OCI-LY3 (cell line): Measurements from ENCODE around the gene CCDC201.
"Not testable (repeated sequence)": the region's sequence is repeated elsewhere in the genome, so short reads cannot be mapped to it uniquely, and the experiment has no call there.

Experiments
- H2AFZ ChIP-seq: fragments of 200-600, 300-600 bp; shearing (Covaris generic); 2 replicates; pipeline ENCODE4 v1.6.0; 2014; ENCODE audit warnings: antibody characterized with exemption, low read depth, low read length
- H3K27ac ChIP-seq: fragments of 200-600, 300-600 bp; sonication (generic); 2 replicates; pipeline ENCODE4 v1.5.1; 2014; ENCODE audit warnings: mild to moderate bottlenecking, low read length, moderate library complexity, mixed read lengths
- H3K27me3 ChIP-seq: fragments of 200-600, 300-600 bp; sonication (generic); 2 replicates; pipeline ENCODE4 v1.6.1; 2014; ENCODE audit warnings: low read depth, low read length, mixed read lengths
- H3K36me3 ChIP-seq: fragments of 200-600, 300-600 bp; sonication (generic); replicated peaks from 2 replicates; pipeline ENCODE3; 2014; ENCODE audit warnings: low read depth, low read length, mixed read lengths
- H3K4me1 ChIP-seq: fragments of 300-600, 200-600 bp; sonication (generic); 2 replicates; pipeline ENCODE4 v1.6.1; 2014; ENCODE audit warnings: low read length, mixed read lengths
- H3K4me2 ChIP-seq: fragments of 200-600, 300-600 bp; sonication (generic); 2 replicates; pipeline ENCODE4 v1.6.1; 2014; ENCODE audit warnings: low read length, mixed read lengths
- H3K4me3 ChIP-seq: fragments of 300-600, 200-600 bp; sonication (generic); 2 replicates; pipeline ENCODE4 v1.5.1; 2014; ENCODE audit warnings: antibody characterized with exemption, mild to moderate bottlenecking, low read length, moderate library complexity
- H3K79me2 ChIP-seq: fragments of 300-600, 200-600 bp; shearing (Covaris generic); 2 replicates; pipeline ENCODE4 v1.6.1; 2014; ENCODE audit warnings: mild to moderate bottlenecking, low read length, mixed read lengths
- H3K9ac ChIP-seq: fragments of 300-600, 200-600 bp; shearing (Covaris generic); 2 replicates; pipeline ENCODE4 v1.6.0; 2014; ENCODE audit warnings: mild to moderate bottlenecking, low read length, moderate library complexity
- H3K9me3 ChIP-seq: fragments of 200-600, 300-600 bp; shearing (Covaris generic); 2 replicates; pipeline ENCODE4 v1.6.1; 2014; ENCODE audit warnings: low read length, mixed read lengths; ENCODE audit not compliant: insufficient read depth
- H4K20me1 ChIP-seq: fragments of 200-600, 300-600 bp; sonication (generic); 2 replicates; pipeline ENCODE4 v1.6.1; 2016; ENCODE audit warnings: low read length, mixed read lengths; ENCODE audit not compliant: insufficient read depth
- EZH2phosphoT487 ChIP-seq: fragments of 200-600 bp; shearing (Covaris generic); IDR thresholded peaks from 2 replicates; pipeline ENCODE4 v1.6.1; 2018; ENCODE audit warnings: antibody characterized with exemption, mixed run types, low read depth
- TF ChIP-seq, protein P1 (sequence below): fragments of 200-600, 300-600 bp; sonication (generic); IDR thresholded peaks from 2 replicates; pipeline ENCODE4 v1.5.1; 2014; ENCODE audit warnings: antibody characterized with exemption, low read length, low read depth

The CCDC201 gene

DNA sequence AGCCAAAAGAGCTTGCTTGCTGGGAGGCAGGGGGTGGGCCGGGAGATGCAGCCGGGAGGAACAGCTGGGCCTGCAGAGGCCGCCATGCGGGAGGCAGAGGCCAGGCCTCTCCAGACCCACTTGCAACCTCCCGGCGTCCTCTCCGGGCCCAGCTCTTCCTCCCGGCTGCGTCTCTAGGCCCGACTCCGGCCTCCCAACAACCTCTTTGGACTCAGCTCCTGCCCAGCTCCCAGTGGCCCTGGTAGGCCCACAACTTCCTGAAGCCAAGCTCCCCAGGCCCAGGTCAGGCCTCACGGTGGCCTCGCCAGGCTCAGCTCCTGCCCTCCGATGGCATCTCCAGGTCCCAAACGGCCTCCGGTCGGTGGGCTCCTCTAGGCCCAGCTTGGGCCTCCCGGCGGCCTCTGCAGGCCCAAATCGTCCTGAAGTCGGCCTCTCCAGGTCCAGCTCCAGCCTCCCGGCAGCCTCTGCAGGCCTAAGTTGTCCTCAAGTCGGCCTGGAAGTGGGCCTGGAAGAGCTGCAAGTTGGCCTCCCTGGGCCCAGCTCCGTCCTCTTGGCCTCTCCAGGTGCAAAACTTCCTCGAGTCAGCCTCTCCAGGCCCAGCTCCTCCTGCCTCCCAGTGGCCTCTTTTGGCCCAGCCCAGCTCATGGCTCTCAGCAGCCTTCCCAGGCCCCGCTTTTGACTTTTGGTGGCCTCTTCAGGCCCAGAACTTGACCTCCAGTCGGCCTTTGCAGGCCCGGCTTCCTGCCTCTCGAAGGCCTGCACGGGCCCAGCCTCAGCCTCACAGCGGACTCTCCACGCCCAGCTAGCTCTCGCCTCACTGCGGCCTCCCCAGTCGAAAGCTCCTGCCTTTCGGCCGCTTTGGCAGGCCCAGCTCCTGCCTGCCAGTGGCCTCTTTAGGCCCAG is 58.4 kb downstream of the CCDC201 start:
- not testable (repeated sequence) for H3K4me3 ChIP-seq, H3K27ac ChIP-seq, H2AFZ ChIP-seq, H3K79me2 ChIP-seq, H3K36me3 ChIP-seq, H3K4me1 ChIP-seq, H3K9me3 ChIP-seq, H3K27me3 ChIP-seq, H3K9ac ChIP-seq, H4K20me1 ChIP-seq, H3K4me2 ChIP-seq

DNA sequence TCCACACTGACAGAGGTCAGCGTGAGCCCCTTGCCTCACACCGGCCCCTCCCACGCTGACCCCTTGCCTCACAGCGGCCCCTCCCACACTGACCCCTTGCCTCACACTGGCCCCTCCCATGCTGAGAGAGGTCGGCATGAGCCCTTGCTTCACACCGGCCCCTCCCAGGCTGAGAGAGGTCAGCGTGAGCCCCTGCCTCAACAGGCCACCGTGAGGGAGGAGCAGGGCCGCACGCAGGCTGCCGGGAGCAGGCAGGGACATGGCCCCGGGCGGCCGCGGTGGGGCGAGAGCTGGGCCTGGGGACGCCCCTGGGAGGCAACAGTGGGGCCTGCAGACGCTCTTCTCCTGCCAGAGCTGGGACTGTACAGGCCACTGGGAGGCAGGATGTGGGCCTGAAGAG is 59.1 kb downstream of the CCDC201 start:
- H3K36me3 ChIP-seq, H4K20me1 ChIP-seq, H3K9ac ChIP-seq, H3K27me3 ChIP-seq, H3K4me1 ChIP-seq, H2AFZ ChIP-seq, H3K4me2 ChIP-seq, H3K4me3 ChIP-seq, H3K27ac ChIP-seq, H3K79me2 ChIP-seq, H3K9me3 ChIP-seq: not testable (repeated sequence)

DNA sequence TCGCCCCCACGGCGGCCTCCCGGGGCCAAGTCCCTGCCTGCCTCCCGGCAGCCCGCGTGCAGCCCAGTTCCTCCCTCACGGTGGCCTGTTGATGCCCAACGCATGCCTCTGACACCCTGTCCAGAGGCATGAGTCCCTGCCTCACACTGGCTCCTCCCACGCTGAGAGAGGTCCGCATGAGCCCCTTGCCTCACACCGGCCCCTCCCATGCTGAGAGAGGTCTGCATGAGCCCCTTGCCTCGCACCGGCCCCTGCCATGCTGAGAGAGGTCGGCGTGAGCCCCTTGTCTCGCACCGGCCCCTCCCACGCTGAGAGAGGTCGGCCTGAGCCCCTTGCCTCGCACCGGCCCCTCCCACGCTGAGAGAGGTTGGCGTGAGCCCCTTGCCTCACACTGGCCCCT is 59.9 kb downstream of the CCDC201 start:
- no peaks in the 10 kb centered on the region for H3K79me2 ChIP-seq
- no peak overlapping the region for H3K4me3 ChIP-seq
- H3K9me3 ChIP-seq, result no peaks in the 10 kb centered on the region
- H3K36me3 ChIP-seq, result no peaks in the 10 kb centered on the region
- H4K20me1 ChIP-seq, result no peaks in the 10 kb centered on the region
- no peak overlapping the region for H3K9ac ChIP-seq
- no peak overlapping the region for H3K27ac ChIP-seq
- H3K4me1 ChIP-seq, result no peaks in the 10 kb centered on the region
- H2AFZ ChIP-seq, result no peak overlapping the region
- H3K4me2 ChIP-seq, result no peak overlapping the region
- H3K27me3 ChIP-seq, result no peaks in the 10 kb centered on the region
- no peak for TF ChIP-seq EZH2phosphoT487
- TF ChIP-seq, protein P1, sequence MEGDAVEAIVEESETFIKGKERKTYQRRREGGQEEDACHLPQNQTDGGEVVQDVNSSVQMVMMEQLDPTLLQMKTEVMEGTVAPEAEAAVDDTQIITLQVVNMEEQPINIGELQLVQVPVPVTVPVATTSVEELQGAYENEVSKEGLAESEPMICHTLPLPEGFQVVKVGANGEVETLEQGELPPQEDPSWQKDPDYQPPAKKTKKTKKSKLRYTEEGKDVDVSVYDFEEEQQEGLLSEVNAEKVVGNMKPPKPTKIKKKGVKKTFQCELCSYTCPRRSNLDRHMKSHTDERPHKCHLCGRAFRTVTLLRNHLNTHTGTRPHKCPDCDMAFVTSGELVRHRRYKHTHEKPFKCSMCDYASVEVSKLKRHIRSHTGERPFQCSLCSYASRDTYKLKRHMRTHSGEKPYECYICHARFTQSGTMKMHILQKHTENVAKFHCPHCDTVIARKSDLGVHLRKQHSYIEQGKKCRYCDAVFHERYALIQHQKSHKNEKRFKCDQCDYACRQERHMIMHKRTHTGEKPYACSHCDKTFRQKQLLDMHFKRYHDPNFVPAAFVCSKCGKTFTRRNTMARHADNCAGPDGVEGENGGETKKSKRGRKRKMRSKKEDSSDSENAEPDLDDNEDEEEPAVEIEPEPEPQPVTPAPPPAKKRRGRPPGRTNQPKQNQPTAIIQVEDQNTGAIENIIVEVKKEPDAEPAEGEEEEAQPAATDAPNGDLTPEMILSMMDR, result no peak

DNA sequence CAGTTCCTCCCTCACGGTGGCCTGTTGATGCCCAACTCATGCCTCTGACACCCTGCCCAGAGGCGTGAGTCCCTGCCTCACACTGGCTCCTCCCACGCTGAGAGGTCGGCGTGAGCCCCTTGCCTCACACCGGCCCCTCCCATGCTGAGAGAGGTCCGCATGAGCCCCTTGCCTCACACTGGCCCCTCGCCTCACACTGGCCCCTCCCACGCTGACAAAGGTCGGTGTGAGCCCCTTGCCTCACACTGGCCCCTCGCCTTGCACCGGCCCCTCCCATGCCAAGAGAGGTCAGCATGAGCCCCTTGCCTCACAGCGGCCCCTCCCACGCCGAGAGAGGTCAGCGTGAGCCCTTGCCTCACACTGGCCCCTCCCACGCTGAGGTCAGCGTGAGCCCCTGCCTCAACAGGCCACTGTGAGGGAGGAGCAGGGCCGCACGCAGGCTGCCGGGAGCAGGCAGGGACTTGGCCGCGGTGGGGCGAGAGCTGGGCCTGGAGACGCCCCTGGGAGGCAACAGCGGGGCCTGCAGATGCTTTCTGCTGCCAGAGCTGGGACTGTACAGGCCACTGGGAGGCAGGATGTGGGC is 61.1 kb downstream of the CCDC201 start:
- H3K36me3 ChIP-seq, H3K4me1 ChIP-seq, H3K27ac ChIP-seq, H3K9ac ChIP-seq, H3K79me2 ChIP-seq, H3K4me3 ChIP-seq, H3K27me3 ChIP-seq, H4K20me1 ChIP-seq, H2AFZ ChIP-seq, H3K9me3 ChIP-seq, H3K4me2 ChIP-seq: not testable (repeated sequence)

- H3K27me3 ChIP-seq, H2AFZ ChIP-seq, H3K36me3 ChIP-seq, H3K9ac ChIP-seq, H3K9me3 ChIP-seq, H3K79me2 ChIP-seq, H3K4me2 ChIP-seq, H3K4me1 ChIP-seq, H3K4me3 ChIP-seq, H4K20me1 ChIP-seq, H3K27ac ChIP-seq: not testable (repeated sequence)
Measured at GRCh38 chr7:45810451-45811005, 62.4 kb downstream of the CCDC201 start.
